22Rv1 (cell line): ENCODE measurements around the gene ARL8B.
"Not testable (repeated sequence)": the region's sequence is repeated elsewhere in the genome, so short reads cannot be mapped to it uniquely, and the experiment has no call there.

Source experiments
- ZFX ChIP-seq: fragments of 450-650 bp; IDR thresholded peaks from 2 replicates; pipeline ENCODE4 v1.6.1; 2017; ENCODE audit warnings: antibody characterized with exemption, borderline replicate concordance
- TF ChIP-seq, protein P1 (sequence below): fragments of 450-650 bp; IDR thresholded peaks from 2 replicates; pipeline ENCODE4 v1.5.1; 2017; ENCODE audit warnings: mild to moderate bottlenecking

DNA sequence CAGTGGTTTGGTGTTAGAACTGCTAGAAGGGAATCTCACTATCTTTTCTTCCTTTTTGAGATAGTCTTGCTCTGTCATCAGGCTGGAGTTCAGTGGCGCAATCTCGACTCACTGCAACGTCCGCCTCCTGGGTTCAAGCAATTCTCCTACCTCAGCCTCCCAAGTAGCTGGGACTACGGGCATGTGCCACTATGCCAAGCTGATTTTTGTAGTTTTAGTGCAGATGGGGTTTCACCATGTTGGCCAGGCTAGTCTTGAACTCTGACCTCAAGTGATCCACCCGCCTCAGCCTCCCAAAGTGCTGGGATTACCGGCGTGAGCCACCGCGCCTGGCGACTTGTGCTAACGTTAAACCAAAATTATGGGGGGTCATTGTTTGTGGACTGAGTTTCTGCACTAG is 61.6 kb downstream of the ARL8B start:
- TF ChIP-seq, protein P1, sequence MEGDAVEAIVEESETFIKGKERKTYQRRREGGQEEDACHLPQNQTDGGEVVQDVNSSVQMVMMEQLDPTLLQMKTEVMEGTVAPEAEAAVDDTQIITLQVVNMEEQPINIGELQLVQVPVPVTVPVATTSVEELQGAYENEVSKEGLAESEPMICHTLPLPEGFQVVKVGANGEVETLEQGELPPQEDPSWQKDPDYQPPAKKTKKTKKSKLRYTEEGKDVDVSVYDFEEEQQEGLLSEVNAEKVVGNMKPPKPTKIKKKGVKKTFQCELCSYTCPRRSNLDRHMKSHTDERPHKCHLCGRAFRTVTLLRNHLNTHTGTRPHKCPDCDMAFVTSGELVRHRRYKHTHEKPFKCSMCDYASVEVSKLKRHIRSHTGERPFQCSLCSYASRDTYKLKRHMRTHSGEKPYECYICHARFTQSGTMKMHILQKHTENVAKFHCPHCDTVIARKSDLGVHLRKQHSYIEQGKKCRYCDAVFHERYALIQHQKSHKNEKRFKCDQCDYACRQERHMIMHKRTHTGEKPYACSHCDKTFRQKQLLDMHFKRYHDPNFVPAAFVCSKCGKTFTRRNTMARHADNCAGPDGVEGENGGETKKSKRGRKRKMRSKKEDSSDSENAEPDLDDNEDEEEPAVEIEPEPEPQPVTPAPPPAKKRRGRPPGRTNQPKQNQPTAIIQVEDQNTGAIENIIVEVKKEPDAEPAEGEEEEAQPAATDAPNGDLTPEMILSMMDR: not testable (repeated sequence)
- TF ChIP-seq ZFX: not testable (repeated sequence)
